Middle frontal gyrus (tissue), 1 donor: ENCODE data around the gene POLR2E.
"Not testable (repeated sequence)": the region's sequence is repeated elsewhere in the genome, so short reads cannot be mapped to it uniquely, and the experiment has no call there.

Source experiments
- DNase-seq: peaks from one replicate; pipeline ENCODE4 v3.0.0-alpha.2; 2015; ENCODE audit warnings: low spot score; ENCODE audit errors: extremely low spot score

POLR2E gene

DNA sequence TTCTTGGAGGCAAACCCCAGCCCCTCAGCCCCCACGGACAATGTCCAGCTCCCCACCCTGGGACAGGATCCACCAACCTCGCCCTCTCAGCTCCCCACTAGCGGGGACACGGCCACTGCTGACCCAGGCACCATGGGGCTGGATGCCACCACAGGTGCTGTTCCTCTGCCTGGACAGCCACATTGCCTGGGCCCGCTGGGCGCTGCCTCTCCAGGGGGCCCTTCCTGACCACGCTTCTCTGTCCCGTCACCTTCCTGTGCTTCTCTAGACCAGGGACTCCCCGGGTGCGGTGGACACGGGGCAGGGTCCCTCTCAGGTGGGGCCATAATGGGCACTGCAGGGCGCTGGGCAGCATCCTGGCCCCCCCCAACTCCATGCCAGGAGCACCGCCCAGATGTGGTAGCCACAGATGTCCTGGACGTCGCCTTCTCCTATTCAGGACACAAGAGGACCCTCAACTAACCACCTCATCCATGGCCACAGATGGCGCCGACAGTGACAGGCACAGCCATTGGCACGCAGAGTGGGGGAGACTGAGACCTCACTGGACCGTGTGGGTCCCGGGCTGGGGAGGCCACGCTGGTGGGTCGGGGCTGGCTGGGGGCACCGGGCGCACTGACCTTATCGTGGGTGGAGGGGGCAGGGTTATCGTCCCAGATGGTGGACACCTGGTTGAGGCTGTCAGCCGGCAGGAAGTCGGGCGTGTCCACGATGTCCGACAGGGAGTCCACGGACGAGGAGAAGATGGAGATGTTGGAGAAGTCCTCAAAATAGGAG, 32.0 kb upstream of the POLR2E start:
- no peak for DNase-seq

DNA sequence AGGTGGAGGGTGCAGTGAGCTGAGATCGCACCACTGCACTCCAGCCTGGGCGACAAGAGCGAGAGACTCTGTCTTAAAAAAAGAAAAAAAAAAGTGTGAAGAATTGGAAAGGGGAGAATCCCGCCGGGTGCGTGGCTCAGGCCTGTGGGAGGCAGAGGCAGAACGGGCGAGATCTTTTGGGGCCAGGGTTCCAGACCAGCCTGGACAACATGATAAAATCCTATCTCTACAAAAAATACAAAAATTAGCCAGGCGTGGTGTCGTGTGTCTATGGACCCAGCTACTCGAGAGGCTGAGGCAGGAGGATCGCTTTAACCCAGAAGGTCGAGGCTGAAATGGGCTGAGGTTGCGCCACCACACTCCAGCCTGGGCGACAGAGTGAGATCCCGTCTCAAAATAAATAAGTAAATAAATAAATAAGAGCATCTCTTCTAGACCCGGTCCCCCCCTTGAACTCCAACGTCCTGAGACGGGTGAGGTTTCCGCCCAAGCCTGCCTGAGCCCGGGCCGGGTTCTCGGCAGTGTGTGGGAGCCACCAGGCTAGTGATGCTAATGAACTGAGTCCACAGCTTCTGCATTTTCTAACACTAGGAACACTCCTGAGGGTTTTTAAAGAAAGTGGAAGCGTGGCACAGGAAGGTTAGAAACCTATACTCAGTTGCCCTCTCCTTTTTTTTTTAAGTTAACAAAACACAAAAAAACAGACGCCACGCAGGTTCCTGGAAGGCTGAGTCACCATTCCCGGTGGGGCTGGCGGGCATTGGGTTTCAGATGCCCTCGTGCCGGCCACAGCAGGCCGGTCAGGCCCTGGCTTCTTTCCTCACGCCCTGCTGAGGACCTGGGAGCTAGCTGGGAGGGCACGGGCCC, 30.7 kb upstream of the POLR2E start:
- DNase-seq: no peak

DNA sequence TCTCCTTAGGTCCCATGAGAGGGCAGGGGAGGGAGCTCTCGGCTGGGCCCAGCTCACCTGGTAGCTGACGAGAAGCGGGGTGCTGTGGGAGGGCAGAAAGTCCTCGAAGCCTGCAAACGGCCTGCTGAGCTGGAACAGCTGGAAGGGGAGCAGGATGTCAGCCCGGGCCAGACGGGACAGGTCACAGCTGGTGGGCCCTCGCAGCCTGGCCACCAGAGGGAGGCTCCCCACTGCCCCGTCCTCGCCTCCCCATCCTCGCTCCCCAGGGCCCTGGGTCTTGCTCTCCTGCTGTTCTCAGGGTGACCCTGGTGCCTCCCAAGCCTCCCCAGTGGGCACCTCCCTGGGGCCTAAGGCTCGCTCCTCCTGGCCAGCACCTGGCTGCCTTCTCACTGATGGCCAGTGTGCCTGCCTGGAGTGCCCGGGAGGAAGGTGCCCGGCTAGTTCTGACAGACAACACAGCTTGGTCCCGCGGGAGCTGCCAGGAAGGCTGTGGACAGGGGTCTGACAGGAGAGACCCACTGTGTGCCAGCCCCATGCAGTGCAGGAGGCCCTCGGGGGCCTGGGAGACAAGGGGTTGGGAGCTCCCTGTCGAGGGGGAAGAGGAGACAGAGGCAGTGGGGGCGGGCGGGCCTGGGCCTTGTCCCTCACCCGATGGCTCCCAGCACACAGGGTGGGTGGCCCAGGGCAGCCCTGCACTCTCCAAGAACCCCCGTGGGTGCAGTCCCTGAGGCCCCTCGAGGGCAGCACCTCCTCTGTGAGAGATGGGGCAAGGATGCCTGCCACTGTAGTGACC, 28.9 kb upstream of the POLR2E start:
- no peak for DNase-seq

DNA sequence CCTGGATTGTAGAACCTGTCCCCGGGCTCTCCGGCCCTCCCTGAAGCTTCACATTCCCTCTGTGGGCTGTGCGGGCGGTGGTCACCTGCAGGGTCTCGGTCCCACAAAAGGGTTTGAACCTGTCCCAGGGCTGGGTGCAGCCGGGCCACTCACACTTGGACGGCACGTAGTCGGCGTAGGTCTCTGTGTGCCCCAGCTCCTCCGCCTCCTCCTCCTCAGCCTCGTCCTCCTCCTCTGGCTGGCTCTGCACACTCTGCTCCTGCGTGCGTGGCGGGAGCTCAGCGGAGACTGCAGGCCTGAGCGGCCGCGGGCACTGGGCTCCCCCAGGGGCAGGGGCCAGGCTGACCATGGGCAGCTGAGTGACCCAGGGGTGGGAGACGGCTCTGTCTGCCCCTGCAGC, 28.2 kb upstream of the POLR2E start:
- no peak for DNase-seq

DNA sequence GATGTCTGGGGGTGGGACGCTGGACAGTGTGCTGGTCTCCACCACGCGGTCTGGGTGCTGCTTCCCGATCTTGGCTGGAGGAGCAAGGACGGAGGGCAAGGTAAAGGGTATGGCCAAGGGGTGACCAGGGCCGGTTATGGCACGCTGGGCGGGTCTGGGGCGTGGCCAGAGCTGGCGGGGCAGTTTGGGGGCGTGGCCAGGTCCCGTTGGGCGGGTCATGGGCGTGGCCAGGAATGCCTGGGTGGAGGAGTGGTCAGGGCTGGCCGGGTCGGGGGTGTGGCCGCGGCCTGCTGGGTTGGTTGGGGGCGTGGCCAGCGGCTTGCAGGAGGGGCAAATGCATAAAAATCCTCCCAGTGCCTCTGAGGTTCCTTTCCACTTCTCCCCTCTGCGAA, 27.8 kb upstream of the POLR2E start:
- DNase-seq: no peak

DNA sequence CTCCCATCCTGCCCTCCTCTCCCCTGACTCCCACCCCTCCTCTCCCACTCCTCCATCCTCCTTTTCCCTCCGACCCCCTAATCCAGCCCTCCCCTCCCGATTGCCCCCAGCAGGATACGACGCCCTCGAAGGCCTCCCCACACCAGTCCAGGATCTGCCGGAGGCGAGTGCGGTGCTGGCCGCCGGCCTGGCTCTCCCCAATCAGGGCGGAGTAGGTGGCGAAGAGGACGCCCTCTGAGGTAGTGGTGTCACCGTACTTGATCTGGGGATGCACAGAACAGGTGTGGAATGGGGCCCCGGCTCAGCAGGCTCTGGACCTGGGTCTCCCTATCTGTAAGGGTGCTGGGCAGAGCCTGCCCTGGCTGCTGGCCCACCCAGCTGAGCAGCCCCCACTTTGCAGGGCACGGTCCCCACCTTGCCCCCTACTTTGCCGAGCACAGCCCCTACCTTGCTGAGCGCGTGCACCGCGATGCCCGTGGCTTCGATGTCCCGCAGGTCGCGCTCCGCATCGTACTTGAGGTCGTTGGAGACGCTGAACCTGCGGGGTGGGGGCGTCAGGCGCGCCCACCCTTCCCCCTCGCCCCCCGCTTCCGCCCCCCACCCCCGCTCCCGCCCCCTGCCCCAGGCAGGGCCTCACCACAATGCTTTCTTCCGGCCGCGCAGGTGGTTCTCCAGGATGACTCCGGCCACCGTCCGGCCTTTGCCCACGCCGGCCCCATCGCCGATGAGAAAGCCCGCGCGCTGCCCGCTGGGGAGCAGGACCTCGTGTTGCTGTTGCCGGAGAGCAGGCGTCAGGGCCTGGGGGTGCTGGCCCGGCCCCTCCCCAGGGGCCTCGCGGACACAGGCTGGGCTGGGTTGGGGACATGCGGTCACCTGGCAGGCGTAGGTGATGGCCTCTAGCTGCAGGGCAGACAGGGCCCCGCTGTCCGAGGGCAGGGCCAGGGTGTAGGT, 27.1 kb upstream of the POLR2E start:
- no peak for DNase-seq

DNA sequence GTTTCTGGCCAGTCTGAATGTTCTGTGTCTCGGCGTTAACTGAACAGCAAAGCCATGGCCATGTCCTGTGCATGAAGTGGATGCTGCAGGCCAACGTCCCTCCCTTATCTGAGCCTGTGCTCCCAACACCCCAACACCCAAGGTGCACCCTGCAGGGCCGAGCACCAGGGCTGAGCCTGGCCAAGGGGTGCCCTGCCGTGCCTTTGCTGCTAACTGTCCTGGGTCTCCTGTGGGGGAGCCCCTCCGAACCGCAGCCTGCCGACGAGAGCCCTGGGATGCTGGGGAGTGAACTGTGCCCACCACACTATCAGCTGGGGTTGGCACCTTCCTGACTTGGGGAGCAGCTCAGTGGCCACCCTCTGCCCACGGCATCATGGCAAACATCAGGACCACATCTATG, 26.2 kb upstream of the POLR2E start:
- no peak for DNase-seq

DNA sequence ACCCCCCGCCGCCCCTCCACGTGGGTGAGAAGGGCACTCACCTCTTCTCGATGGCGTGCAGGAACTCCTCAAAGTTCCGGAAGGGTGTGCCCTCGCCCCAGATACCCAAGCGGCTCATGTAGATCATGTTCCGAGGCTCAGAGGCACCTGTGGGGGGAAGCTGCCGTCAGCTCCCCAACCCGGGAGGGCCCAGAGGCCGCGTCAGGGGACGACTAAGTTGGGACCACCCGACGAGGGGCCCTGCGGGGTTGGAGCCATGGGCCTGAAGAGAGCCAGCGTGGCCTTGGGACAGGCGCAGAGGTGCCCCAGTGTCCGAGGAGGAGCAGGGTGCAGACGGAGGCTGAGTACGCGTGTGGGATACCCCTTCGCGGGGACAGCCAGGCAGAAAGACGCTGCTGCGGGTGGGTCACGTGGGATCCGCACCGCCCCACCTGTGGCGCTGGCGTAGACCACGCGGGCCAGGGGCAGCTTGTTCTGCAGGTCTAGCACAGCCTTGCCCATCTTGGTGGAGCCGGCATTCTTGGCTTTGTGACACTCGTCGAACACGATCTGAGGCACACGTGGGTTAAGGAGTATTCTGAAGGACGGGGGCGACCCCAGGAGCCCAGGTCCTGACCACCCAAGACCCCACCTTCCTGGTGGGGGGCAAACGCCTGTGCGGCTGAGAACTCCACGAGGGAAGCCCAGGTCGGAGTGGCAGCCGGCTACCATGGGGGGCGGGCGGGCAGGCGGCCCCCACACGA, 24.5 kb upstream of the POLR2E start:
- no peak for DNase-seq

DNA sequence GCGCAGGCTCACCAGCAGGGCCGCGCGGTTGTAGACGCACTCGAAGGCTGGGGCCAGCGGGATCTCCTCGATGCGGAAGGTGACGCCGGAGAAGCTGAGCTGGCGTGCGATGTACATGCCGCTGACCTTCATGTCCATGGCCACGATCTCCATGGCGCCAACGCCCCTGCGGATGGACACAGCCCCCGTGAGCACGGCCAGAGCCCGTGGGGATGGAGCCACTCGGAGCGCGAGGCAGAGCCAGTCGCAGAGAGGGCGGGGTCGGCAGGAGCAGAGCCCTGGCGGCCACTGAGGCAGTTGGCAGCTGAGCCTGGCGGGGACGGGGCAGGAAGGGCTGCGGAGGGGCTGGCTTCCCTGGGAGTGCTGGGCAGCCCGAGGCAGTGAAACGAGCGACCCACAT, 23.8 kb upstream of the POLR2E start:
- no peak for DNase-seq

DNA sequence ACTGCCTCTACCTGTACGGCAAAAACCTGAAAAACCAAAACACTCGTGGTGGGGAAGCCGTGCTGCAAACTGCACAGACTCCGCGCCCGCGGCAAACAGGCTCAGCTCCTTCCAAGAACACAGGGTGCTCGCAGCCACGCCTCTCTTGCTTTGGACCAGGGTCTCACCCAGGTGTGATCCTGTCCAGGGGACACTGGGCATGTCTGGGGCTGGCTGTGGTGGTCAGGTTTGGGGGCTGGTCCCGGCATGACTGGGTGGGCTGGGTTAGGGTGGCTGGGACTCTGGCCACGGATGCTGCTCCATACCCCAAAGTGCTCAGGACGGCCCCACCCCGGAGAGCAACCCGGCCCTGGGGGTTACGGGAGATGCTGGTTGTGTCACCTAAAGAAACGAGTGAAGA, 22.5 kb upstream of the POLR2E start:
- no peak for DNase-seq

DNA sequence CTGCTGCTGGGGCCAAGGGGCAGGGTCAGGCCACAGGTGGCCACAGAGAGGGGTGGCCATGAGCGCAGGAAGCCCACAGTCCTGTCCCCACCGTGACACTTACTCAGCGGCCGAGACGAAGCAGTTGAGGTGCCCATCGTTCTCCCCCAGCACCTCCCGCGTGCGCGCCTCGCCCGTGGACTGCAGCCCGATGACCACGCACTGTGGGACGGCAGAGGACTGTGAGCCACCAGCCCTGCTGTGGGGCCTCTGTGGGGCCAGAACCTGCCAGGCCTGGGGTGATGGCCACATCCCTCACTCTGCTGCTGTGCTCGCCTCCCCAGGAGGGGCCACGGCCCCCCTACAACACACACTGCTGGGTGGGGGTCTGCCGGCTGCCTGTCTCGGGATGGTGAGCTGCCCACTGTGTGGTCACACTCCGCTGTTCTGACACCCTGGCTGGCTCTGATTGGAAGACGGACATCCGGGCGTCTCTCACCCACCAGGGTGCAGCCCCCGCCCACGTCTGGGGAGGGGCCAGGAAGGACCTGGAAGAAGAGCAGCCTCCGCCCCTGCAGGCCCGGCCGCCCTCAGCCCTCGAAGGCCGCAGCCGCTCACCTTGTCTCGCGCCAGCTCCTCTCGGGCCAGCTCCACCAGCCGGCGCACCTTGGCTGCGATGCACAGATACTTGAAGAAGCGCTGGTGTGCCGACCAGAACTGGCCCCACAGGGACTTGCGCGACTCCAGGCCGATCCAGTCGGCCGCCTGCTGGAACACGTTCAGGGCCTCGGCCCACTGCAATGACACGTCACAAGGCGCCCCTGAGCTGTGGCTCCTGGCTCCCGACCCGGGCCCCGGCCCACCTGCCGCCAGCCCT, 21.8 kb upstream of the POLR2E start:
- no peak for DNase-seq

DNA sequence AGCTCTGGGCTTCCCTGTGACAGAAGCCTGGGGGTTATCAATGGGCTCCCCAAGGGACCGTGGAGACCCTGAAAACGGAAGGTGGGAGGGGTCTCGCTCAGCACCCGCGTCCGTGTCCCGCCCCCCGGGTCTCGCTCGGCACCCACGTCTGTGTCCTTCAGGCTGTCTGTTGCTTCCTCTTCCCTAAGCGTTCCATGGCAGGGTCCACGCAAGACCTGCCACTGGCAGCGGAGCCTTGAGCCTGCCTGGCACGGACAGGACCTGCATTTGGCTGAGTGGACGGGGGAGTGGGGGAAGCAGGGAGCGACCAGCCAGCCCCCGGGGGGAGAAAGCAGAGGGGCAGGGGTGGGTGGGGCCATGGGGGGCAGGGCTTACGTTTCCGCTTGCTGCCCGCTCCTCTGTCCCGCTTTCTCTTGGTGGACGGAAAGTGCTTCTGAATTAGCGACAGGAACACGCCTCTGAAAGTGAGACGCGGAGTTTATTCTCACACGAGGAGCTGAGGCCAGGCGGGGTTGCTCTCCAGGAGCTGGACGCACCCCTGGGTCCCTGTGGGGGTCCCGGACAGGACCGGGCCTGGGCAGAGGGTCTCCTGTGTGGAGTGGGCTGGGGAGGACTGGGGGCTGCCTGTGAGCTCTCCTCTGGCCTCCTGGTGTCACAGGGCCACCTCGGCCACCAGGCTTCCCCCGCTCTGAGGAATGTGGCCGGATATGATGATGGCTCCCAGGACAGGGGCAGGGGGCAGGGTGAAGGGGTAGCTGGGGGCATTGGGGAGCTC, 20.7 kb upstream of the POLR2E start:
- DNase-seq: no peak

DNA sequence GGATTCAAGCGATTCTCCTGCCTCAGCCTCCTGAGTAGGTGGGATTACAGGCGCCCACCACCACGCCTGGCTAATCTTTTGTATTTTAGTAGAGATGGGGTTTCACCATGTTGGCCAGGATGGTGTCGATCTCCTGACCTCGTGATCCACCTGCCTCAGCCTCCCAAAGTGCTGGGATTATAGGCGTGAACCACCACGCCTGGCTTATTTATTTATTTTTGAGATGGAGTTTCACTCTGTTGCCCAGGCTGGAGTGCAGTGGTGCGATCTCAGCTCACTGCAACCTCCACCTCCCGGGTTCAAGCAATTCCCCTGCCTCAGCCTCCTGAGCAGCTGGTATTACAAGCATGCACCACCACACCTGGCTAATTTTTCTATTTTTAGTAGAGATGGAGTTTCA, 19.6 kb upstream of the POLR2E start:
- not testable (repeated sequence) for DNase-seq

DNA sequence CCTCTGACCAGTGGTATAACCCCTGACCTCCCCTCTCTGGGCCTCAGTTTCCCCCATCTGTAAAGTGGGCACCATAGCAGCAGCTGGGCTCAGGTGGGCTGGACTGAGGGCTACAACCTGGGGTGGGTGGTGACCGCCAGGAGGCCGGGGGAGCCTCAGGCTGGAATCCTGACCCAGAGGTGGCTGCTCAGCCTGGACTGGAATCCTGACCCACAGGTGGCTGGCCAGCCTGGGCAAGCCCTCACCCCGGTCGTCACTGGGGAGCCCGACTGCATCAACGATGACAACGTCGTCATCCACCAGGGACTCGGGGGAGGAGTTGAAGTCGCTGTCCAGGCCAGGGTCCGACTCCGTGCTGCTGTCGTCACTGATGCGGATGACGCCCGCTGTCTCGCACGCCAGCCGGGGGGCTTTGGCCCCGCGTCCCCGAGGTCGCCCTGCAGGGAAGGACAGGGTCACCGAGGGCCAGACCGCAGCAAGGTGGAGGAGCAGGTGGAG, 18.9 kb upstream of the POLR2E start:
- no peak for DNase-seq

DNA sequence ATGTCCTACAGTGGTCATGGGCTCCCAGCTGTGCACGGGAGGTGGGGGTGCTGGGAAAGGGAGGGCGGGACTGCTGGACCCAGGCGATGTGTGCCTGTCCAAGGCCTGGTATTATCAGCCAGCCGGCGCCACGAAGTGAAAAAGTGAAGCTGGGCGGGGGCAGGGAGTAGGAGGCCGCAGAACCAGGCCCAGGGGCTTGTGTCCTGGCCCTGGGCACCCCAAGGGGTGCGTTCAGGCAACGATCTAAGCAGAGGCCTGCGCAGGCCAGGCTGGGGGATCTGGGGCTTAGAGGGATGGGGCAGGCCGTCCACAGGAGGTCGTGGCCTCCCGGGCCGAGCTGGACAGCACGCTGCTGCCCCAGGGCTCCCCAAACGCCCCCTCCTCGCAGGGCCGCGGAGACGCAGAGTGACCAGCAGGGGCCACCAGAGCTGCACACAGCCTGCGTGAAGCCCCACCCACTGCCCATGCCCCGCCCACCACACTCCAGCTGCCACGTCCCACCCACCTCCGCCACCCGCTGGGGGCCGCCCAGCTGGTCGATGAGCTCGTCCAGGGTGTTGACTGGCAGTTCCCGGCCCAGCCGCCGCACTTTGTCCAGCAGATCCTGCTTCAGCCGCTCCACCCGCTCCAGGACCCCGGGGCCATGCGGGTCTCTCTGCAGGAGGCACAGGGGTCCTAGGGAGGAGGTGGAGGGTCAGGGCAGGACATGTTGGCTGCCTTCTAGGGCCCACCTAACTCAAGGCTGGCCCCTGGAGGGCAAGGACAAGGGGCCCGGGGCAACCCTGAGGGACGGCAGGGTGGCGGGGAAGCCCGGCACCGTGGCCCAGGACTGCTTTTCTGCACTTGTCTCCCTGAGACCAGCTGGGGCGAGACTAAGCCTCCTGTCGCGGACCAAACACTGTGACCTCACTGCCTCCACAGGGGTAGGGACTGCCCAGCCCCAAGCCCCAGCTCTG, 18.1 kb upstream of the POLR2E start:
- DNase-seq: peak; percentile 82

DNA sequence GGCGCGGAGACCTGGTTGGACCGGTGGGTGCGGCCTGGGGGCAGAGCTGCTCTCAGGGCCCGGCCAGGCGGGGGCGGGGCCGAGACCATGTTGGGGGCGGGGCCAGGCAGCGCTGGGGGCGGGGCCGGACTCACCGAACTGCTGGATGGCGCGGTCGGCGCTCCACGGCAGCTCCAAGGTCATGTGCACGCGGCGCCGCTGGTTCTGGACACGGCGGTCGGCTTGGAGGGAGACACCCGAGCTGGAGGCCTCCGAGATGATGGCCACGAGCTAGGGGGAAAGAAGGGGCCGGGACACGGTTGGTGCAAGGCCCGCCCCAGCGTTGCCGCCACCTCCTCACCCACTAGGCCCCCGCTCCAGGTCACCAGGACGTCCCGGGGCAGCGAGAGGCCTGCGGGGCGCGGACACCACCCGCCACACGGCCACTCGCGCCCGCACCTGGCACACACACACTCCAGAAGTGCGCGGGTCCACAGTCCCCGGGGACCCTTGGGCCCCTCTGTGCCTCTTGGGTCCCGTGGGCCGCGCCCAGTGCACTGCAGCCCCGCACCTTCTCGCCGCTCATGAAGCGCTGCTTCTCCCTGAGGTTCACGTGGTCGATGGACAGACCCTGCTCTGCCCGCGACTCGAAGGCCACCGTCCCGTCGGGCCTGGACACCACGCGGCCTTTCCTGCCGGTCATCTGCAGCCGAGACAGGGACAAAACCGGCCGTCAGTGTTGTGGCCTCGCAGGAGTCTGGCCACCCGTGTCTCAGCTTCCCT, 17.3 kb upstream of the POLR2E start:
- DNase-seq: no peak
